ELR (cell line): Measurements from ENCODE around the gene TGFB1.
"Not testable (repeated sequence)": the region's sequence is repeated elsewhere in the genome, so short reads cannot be mapped to it uniquely, and the experiment has no call there.

Source experiments
- DNase-seq: peaks from one replicate; pipeline ENCODE4 v3.0.0-alpha.2; 2015; ENCODE audit warnings: low read depth

Gene TGFB1

GRCh38 chr19:41353466-41354342 is at the start of gene TGFB1:
TSS of gene TGFB1 (minus strand) at chr19:41353922. CDS start at chr19:41353044, 878 bp downstream.
- peak; percentile 87 for DNase-seq

GRCh38 chr19:41402010-41402409 is 48.3 kb upstream of the TGFB1 start:
- DNase-seq, result no peak

- no peak for DNase-seq
These were observed 47.8 kb upstream of the TGFB1 start for GRCh38 chr19:41401483-41401882.

GRCh38 chr19:41399525-41399924 is 45.8 kb upstream of the TGFB1 start:
- DNase-seq, result no peak

GRCh38 chr19:41399091-41399490 is 45.4 kb upstream of the TGFB1 start:
- DNase-seq, result no peak

GRCh38 chr19:41398598-41398997 is 44.9 kb upstream of the TGFB1 start:
- DNase-seq, result no peak

GRCh38 chr19:41398050-41398418 is 44.3 kb upstream of the TGFB1 start:
- peak; percentile 38 for DNase-seq

- DNase-seq, result peak; percentile 100
These were observed 43.6 kb upstream of the TGFB1 start, which contains the start of the genes BCKDHA and EXOSC5 for GRCh38 chr19:41397086-41398049. TSS of gene BCKDHA (plus strand) at chr19:41397818. CDS start at chr19:41397828, 10 bp downstream. TSS of gene EXOSC5 (minus strand) at chr19:41397359. CDS start at chr19:41397328, 31 bp downstream.

- DNase-seq, result no peak
These were observed 41.6 kb upstream of the TGFB1 start for GRCh38 chr19:41395355-41395754.

- DNase-seq, result no peak
These were observed 39.1 kb upstream of the TGFB1 start for GRCh38 chr19:41392775-41393174.

- no peak for DNase-seq
These were observed 37.9 kb upstream of the TGFB1 start for GRCh38 chr19:41391618-41392017.

- DNase-seq, result no peak
These were observed 32.7 kb upstream of the TGFB1 start for GRCh38 chr19:41386442-41386841.

- no peak for DNase-seq
These were observed 30.6 kb upstream of the TGFB1 start for GRCh38 chr19:41384351-41384750.

- DNase-seq, result not testable (repeated sequence)
These were observed 27.8 kb upstream of the TGFB1 start for GRCh38 chr19:41381536-41381935.

- DNase-seq, result peak; percentile 17
These were observed 24.4 kb upstream of the TGFB1 start for GRCh38 chr19:41377977-41378709.

- DNase-seq, result no peak
These were observed 23.3 kb upstream of the TGFB1 start for GRCh38 chr19:41376998-41377365.

- peak; percentile 31 for DNase-seq
These were observed 22.7 kb upstream of the TGFB1 start, which contains the start of gene TMEM91 for GRCh38 chr19:41376241-41376997. TSS of gene TMEM91 (plus strand) at chr19:41376533. CDS start at chr19:41378310, 1,777 bp downstream.

- DNase-seq, result peak; percentile 80
These were observed 20.3 kb upstream of the TGFB1 start for GRCh38 chr19:41373993-41374392.

- no peak for DNase-seq
These were observed 18.8 kb upstream of the TGFB1 start for GRCh38 chr19:41372501-41372900.

- no peak for DNase-seq
These were observed 17.8 kb upstream of the TGFB1 start for GRCh38 chr19:41371541-41371940.

- DNase-seq, result not testable (repeated sequence)
These were observed 17.4 kb upstream of the TGFB1 start for GRCh38 chr19:41371119-41371518.
